Small intestine (tissue), 7 donors: ENCODE results near the gene ECE1. TPM values are rescaled to one million over a fixed set of nuclear protein-coding genes. Genes with fewer than 3 reads are reported as not detected.

Experiments used
- DNase-seq, 2 donors: peaks; one replicate each; pipeline versions ENCODE4 v3.0.0 to v3.0.0-alpha.2; 2013
- FAIRE-seq: peaks from 2 replicates; lab custom pipeline; 2012; peaks lifted over from hg19 to GRCh38; lab: Jason Lieb, UNC
- H3K27ac ChIP-seq, 3 donors: one replicate each; pipeline ENCODE4 v1.5.1; 2013; ENCODE audit warnings: low read length in 2 of 3, mild to moderate bottlenecking in 2 of 3, control low read depth in 1 of 3, inconsistent platforms in 1 of 3, low read depth in 1 of 3, moderate library complexity in 1 of 3
- H3K27me3 ChIP-seq, 3 donors: one replicate each; pipeline ENCODE4 v1.6.1; 2013; ENCODE audit warnings: low read length in 3 of 3, inconsistent platforms in 1 of 3; ENCODE audit not compliant: control insufficient read depth in 3 of 3, insufficient read depth in 3 of 3
- H3K36me3 ChIP-seq, 3 donors: one replicate each; pipeline ENCODE4 v1.6.1; 2013; ENCODE audit warnings: low read length in 3 of 3, inconsistent platforms in 1 of 3, low read depth in 1 of 3, mild to moderate bottlenecking in 1 of 3, moderate library complexity in 1 of 3; ENCODE audit not compliant: control insufficient read depth in 3 of 3, insufficient read depth in 2 of 3
- H3K4me1 ChIP-seq, 3 donors: one replicate each; pipeline ENCODE4 v1.6.1; 2013; ENCODE audit warnings: low read length in 2 of 3, inconsistent platforms in 1 of 3, low read depth in 1 of 3, mild to moderate bottlenecking in 1 of 3, moderate library complexity in 1 of 3; ENCODE audit not compliant: control insufficient read depth in 3 of 3, insufficient read depth in 2 of 3
- H3K4me3 ChIP-seq, 3 donors: one replicate each; pipeline ENCODE4 v1.5.1; 2013; ENCODE audit warnings: low read length in 3 of 3, control low read depth in 1 of 3, inconsistent platforms in 1 of 3, low read depth in 1 of 3, mild to moderate bottlenecking in 1 of 3, moderate library complexity in 1 of 3
- H3K9me3 ChIP-seq, 2 donors: one replicate each; pipeline ENCODE4 v1.6.1; 2013; ENCODE audit warnings: low read depth in 1 of 2, low read length in 1 of 2; ENCODE audit not compliant: control insufficient read depth in 2 of 2, insufficient read depth in 1 of 2
- WGBS, 3 donors: extraction: QIAGEN DNeasy Blood & Tissue Kit; methylation state at CpG; one replicate each; pipeline ENCODE4 v1.1.7; 2013; 5-methylcytosine and 5-hydroxymethylcytosine counted together
- polyA plus RNA-seq, 4 donors: library from polyadenylated mRNA; stranded (reverse) in 3 of 4; unstranded in 1 of 4; fragments of 200-250 nt in 3 of 4; fragments of 120-200 nt in 1 of 4; gene quantifications; one replicate each; pipeline versions ENCODE4 v1.2.1 to v1.2.3, GENCODE V29; 2013
- donor health status: healthy with polysubstance abuse.
- donor health status: control.
- donor health status: control.
- donor health status: Bipolar disorder and iron deficiency.
- donor health status: healthy.

Gene ECE1
- polyA plus RNA-seq, 4 donors, result 20.8 to 68.9 (median 40.4) TPM

GRCh38 chr1:21255943-21256320 is 34.3 kb downstream of the ECE1 start:
- H3K27ac ChIP-seq, result no peak overlapping the region
- peaks cover 7 to 75% (median 17%) of the 10 kb centered on the region in 3 donors for H3K36me3 ChIP-seq
- no peaks in the 10 kb centered on the region for H3K27me3 ChIP-seq
- H3K4me1 ChIP-seq, result peaks cover 0 to 21% (median 3%) of the 10 kb centered on the region in 3 donors
- DNase-seq (no peak), FAIRE-seq (no peak)
- WGBS, 3 donors, result 93 to 95% (median 93%) methylated on average over 14 of the region's 14 CpGs
- no peak overlapping the region for H3K4me3 ChIP-seq
- no peaks in the 10 kb centered on the region for H3K9me3 ChIP-seq

- 56 to 61% (median 58%) methylated on average over 11 of the region's 11 CpGs for WGBS, 3 donors
- FAIRE-seq (no peak), DNase-seq (peak; percentile 86 to 92)
These were observed 34.9 kb downstream of the ECE1 start for GRCh38 chr1:21255284-21255942.

DNA sequence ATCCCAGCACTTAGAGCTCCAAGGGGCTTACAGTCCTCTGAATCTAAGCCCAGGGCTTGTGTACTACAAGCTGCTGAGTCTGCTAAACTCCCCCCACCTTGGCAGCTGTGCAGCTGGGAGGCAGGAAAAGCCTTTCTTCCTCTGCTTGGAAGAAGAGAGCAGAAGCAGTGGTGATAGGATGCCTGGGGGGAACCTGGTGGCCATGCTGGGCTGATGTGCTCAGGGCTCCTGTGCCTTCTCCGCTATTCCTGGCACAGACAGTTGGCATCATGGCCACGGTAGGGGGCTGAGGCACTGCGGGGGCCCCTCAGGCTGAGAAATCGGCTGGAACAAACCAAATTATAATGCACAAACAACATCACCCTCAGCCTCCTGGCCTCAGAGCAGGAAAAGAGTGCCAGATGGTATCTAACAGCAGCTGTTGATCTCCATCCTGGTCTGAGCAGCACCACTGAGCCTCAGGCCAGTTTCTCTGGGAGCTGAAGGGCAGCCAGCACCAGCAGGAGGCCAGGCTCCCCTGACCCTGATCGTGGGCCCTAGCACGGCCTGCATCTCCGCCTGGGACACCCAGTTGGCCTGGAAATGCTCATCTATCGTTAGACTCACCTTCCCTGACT is 35.8 kb downstream of the ECE1 start:
- Histone ChIP-seq H3K9me3 (no peaks in the 10 kb centered on the region), H3K4me1 (peaks cover 0 to 25% (median 3%) of the 10 kb centered on the region in 3 donors), H3K27ac (peak overlapping the region in 2 of 3 donors; percentile 5 to 8), H3K36me3 (peaks cover 9 to 70% (median 10%) of the 10 kb centered on the region in 3 donors), H3K27me3 (no peaks in the 10 kb centered on the region), H3K4me3 (no peak overlapping the region)
- WGBS, 3 donors, result 67 to 93% (median 87%) methylated on average over 6 to 8 of the region's 8 CpGs
- FAIRE-seq (no peak), DNase-seq (no peak)

More at GRCh38 chr1:21255284-21255942, 34.9 kb downstream of the ECE1 start:
- no peaks in the 10 kb centered on the region for H3K27me3 ChIP-seq
- H3K4me3 ChIP-seq, result no peak overlapping the region
- peaks cover 7 to 74% (median 14%) of the 10 kb centered on the region in 3 donors for H3K36me3 ChIP-seq
- peak overlapping the region in 2 of 3 donors; percentile 8 to 14 for H3K27ac ChIP-seq
- no peaks in the 10 kb centered on the region for H3K9me3 ChIP-seq
- peaks cover 0 to 22% (median 3%) of the 10 kb centered on the region in 3 donors for H3K4me1 ChIP-seq

GRCh38 chr1:21251773-21252471 is 38.3 kb downstream of the ECE1 start:
- Histone ChIP-seq H3K4me3 (no peak overlapping the region), H3K36me3 (peaks cover 7 to 60% (median 15%) of the 10 kb centered on the region in 3 donors), H3K27me3 (no peaks in the 10 kb centered on the region), H3K4me1 (peaks cover 0 to 40% (median 3%) of the 10 kb centered on the region in 3 donors), H3K27ac (peak overlapping the region in 2 of 3 donors; percentile 51 to 84), H3K9me3 (no peaks in the 10 kb centered on the region)
- 11 to 46% (median 29%) methylated on average over 4 of the region's 4 CpGs for WGBS, 3 donors
- no peak for FAIRE-seq
- DNase-seq, result peak; percentile 66 to 93

DNA sequence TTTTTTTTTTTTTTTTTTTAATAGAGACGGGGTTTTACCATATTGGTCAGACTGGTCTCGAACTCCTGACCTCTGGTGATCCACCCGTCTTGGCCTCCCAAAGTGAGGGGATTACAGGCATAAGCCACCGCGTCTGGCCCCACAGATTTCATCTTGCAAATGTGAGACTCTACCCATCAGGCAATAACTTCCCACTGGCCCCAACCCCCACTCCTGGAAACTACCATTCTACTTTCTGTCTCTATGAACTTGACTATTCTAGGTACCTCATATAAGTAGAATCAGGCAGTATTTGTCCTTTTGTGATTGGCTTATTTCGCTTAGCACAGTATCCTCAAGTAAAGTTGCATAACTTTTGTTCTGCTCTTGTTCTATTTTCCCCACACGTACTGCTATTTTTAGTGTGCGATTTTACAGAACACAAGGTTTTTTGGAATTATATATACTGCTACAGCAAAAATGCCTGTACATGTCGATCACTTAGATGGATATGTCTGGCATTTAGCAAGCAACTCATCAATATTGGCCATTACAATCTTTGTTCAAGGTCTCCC is 40.2 kb downstream of the ECE1 start:
- Histone ChIP-seq H3K4me1 (peaks cover 0 to 43% (median 3%) of the 10 kb centered on the region in 3 donors), H3K27ac (no peak overlapping the region), H3K9me3 (no peaks in the 10 kb centered on the region), H3K36me3 (peaks cover 5 to 51% (median 11%) of the 10 kb centered on the region in 3 donors), H3K27me3 (no peaks in the 10 kb centered on the region), H3K4me3 (no peak overlapping the region)
- FAIRE-seq (no peak), DNase-seq (no peak)
- 94 to 98% (median 97%) methylated on average over 9 of the region's 9 CpGs for WGBS, 3 donors

GRCh38 chr1:21247892-21248715 is 42.2 kb downstream of the ECE1 start:
- Histone ChIP-seq H3K9me3 (no peaks in the 10 kb centered on the region), H3K36me3 (peaks cover 10 to 60% (median 13%) of the 10 kb centered on the region in 3 donors), H3K27ac (peak overlapping the region in 1 of 3 donors; percentile 39), H3K27me3 (no peaks in the 10 kb centered on the region), H3K4me1 (peaks cover 0 to 43% (median 3%) of the 10 kb centered on the region in 3 donors), H3K4me3 (no peak overlapping the region)
- FAIRE-seq, result no peak
- DNase-seq, result peak; percentile 66 to 82
- 74 to 80% (median 78%) methylated on average over 14 of the region's 14 CpGs for WGBS, 3 donors

GRCh38 chr1:21246905-21247642 is 43.2 kb downstream of the ECE1 start:
- Histone ChIP-seq H3K36me3 (peaks cover 17 to 70% (median 18%) of the 10 kb centered on the region in 3 donors), H3K4me1 (peaks cover 0 to 35% (median 3%) of the 10 kb centered on the region in 3 donors), H3K4me3 (no peak overlapping the region), H3K27ac (peak overlapping the region in 1 of 3 donors; percentile 39), H3K27me3 (no peaks in the 10 kb centered on the region), H3K9me3 (no peaks in the 10 kb centered on the region)
- DNase-seq (no peak), FAIRE-seq (no peak)
- 89 to 93% (median 92%) methylated on average over 20 of the region's 20 CpGs for WGBS, 3 donors
